Fibroblast of mammary gland (primary cell): ENCODE data around the gene HMGCR.
"Not testable (repeated sequence)": the region's sequence is repeated elsewhere in the genome, so short reads cannot be mapped to it uniquely, and the experiment has no call there.

Experiments used
- DNase-seq: peaks from one replicate; pipeline ENCODE4 v3.0.0-alpha.2; 2010; ENCODE audit warnings: low read depth
- H3K4me3 ChIP-seq: 2 replicates; pipeline ENCODE4 v1.5.1; 2011; ENCODE audit warnings: low read depth, mild to moderate bottlenecking, low read length, moderate library complexity; ENCODE audit not compliant: control insufficient read depth
- CTCF ChIP-seq: conservative IDR thresholded peaks from 2 replicates; pipeline ENCODE4 v1.5.1; 2011; ENCODE audit warnings: low read depth, low read length, inconsistent platforms; ENCODE audit not compliant: control insufficient read depth, insufficient read depth

HMGCR gene

DNA sequence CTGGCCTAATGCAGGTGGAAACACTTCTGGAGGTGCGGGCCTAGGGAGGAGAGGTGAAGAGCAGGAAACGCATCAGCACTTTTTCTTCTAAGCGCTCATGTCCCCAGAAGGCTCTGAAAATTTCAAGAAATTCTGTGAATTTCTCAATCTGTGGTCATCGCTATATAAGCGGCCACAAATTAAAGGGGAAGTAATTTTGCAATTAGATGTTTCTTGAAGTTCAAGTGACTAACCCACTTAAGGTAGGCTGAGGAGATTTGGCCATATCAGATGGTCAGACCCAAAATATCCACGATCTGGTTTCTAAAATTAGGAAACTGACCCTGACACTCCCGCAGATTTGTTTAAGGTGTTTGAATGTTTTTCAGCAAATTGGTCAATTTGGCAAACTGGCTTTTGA lies 16.6 kb upstream of the HMGCR start:
- DNase-seq, result peak; percentile 24
- H3K4me3 ChIP-seq, result no peak overlapping the region
- TF ChIP-seq CTCF, result no peak

- H3K4me3 ChIP-seq, result no peak overlapping the region
- DNase-seq, result no peak
- TF ChIP-seq CTCF, result no peak
Measured at GRCh38 chr5:75322066-75322465, 15.0 kb upstream of the HMGCR start.

DNA sequence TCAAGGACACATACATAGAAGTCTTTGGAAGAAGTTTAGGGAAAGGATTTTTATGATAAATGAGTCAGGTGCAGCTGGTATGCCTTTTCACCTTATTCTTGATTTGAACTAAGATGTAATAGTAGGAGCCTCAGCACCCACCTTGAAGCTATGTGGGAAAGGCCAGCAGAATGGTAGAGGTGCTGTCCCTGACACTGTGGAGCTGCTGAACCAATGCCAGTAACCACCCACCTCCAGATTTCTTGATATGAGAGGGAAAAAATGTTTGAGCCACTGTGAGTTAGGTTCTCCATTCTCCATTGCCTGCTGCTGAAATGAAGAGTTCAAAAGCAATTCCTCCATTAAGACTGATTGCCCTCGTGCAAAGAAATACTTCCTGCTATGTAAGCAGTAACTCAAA lies 12.2 kb upstream of the HMGCR start:
- no peak overlapping the region for H3K4me3 ChIP-seq
- DNase-seq, result no peak
- no peak for TF ChIP-seq CTCF

- no peak for TF ChIP-seq CTCF
- no peak overlapping the region for H3K4me3 ChIP-seq
- DNase-seq, result no peak
Measured at GRCh38 chr5:75325242-75325641, 11.8 kb upstream of the HMGCR start.

GRCh38 chr5:75330404-75330803 lies 6.6 kb upstream of the HMGCR start:
- TF ChIP-seq CTCF, result no peak
- DNase-seq, result no peak
- H3K4me3 ChIP-seq, result no peak overlapping the region

- DNase-seq, result no peak
- H3K4me3 ChIP-seq, result no peak overlapping the region
- no peak for TF ChIP-seq CTCF
Measured at GRCh38 chr5:75331095-75332090, 5.6 kb upstream of the HMGCR start.

GRCh38 chr5:75333759-75334158 lies 3.3 kb upstream of the HMGCR start:
- H3K4me3 ChIP-seq, DNase-seq: not testable (repeated sequence)

DNA sequence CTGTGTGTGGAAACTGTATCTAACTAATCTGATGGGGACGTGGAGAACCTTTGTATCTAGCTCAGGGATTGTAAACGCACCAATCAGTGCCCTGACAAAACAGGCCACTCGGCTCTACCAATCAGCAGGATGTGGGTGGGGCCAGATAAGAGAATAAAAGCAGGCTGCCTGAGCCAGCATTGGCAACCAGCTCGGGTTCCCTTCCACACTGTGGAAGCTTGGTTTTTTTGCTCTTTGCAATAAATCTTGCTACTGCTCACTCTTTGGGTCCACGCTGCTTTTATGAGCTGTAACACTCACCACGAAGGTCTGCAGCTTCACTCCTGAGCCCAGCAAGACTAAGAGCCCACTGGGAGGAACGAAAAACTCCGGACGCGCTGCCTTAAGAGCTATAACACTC lies 2.6 kb upstream of the HMGCR start:
- DNase-seq, H3K4me3 ChIP-seq: not testable (repeated sequence)
